Smooth muscle cell (in vitro differentiated cells): ENCODE measurements around the gene TMEM250. TPM values are rescaled to one million over a fixed set of nuclear protein-coding genes. Genes with fewer than 3 reads are reported as not detected.

Source experiments
- DNase-seq: peaks from one replicate; lab custom pipeline; 2025; ENCODE audit not compliant: unreplicated experiment; lab: John Stamatoyannopoulos, UW
- H2AFZ ChIP-seq: fragments of 200-600 bp; sonication (generic); 2 replicates; pipeline ENCODE4 v1.6.0; 2016; ENCODE audit warnings: antibody characterized with exemption, low read depth, mild to moderate bottlenecking
- H3F3A ChIP-seq: fragments of 200-600 bp; sonication (generic); 2 replicates; pipeline ENCODE4 v1.6.0; 2017; ENCODE audit warnings: antibody characterized with exemption, low read depth
- H3K27ac ChIP-seq: fragments of 200-600 bp; sonication (generic); 2 replicates; pipeline ENCODE4 v1.5.1; 2016; ENCODE audit warnings: low read depth, mild to moderate bottlenecking
- H3K27me3 ChIP-seq: fragments of 200-600 bp; sonication (generic); 2 replicates; pipeline ENCODE4 v1.6.1; 2016; ENCODE audit warnings: low read depth, mild to moderate bottlenecking
- H3K36me3 ChIP-seq: fragments of 200-600 bp; sonication (generic); 2 replicates; pipeline ENCODE4 v1.5.1; 2016; ENCODE audit warnings: low read depth
- H3K4me1 ChIP-seq: fragments of 200-600 bp; sonication (generic); 2 replicates; pipeline ENCODE4 v1.5.1; 2016; ENCODE audit warnings: low read depth
- H3K4me2 ChIP-seq: fragments of 200-600 bp; sonication (generic); 2 replicates; pipeline ENCODE4 v1.6.0; 2016; ENCODE audit warnings: mild to moderate bottlenecking
- H3K4me3 ChIP-seq: fragments of 200-600 bp; sonication (generic); 2 replicates; pipeline ENCODE4 v1.5.1; 2016; ENCODE audit warnings: mild to moderate bottlenecking
- H3K79me2 ChIP-seq: fragments of 200-600 bp; sonication (generic); 2 replicates; pipeline ENCODE4 v1.6.0; 2016; ENCODE audit warnings: low read depth, mild to moderate bottlenecking
- H3K9ac ChIP-seq: fragments of 200-600 bp; sonication (generic); 2 replicates; pipeline ENCODE4 v1.6.0; 2016; ENCODE audit warnings: low read depth
- H3K9me3 ChIP-seq: fragments of 200-600 bp; sonication (generic); replicated peaks from 2 replicates; pipeline ENCODE4 v1.5.1; 2016; ENCODE audit warnings: low read depth
- H4K20me1 ChIP-seq: fragments of 200-600 bp; sonication (generic); 2 replicates; pipeline ENCODE4 v1.6.0; 2016; ENCODE audit warnings: low read depth
- CTCF ChIP-seq: fragments of 200-600 bp; sonication (generic); IDR thresholded peaks from 2 replicates; pipeline ENCODE4 v1.5.1; 2017; ENCODE audit warnings: borderline replicate concordance, mild to moderate bottlenecking, antibody characterized with exemption; ENCODE audit not compliant: insufficient read depth, poor library complexity, severe bottlenecking
- WGBS: methylation state at CpG from one replicate; pipeline ENCODE4 v1.1.7; 2016; ENCODE audit warnings: low lambda C conversion rate; 5-methylcytosine and 5-hydroxymethylcytosine counted together
- polyA plus RNA-seq: library from polyadenylated mRNA; unstranded; fragments of >200 nt; fragmentation: Nextera tagmentation; extraction: Ambion mirVana; gene quantifications from 2 replicates; pipeline ENCODE4 v1.2.1, GENCODE V29; 2016
- total RNA-seq: library from RNA; depleted of rRNA; stranded (reverse); fragments of >200 nt; gene quantifications from 2 replicates; pipeline ENCODE4 v1.2.3, GENCODE V29; 2014

Gene TMEM250
- total and polyA plus RNA-seq, 2 experiments from 2014 or later, result 26.7 to 38.2 TPM

GRCh38 chr9:136086951-136087740 lies 31.5 kb downstream of the TMEM250 start:
- H3K27ac ChIP-seq, result no peak overlapping the region

GRCh38 chr9:136086213-136086881 lies 32.3 kb downstream of the TMEM250 start:
- no peak overlapping the region for H3K4me3 ChIP-seq
- H3K4me2 ChIP-seq, result no peak overlapping the region
- no peak overlapping the region for H3K9ac ChIP-seq
- TF ChIP-seq CTCF, result no peak
- no peaks in the 10 kb centered on the region for H3K36me3 ChIP-seq
- no peak overlapping the region for H3K27ac ChIP-seq
- H3F3A ChIP-seq, result no peaks in the 10 kb centered on the region
- WGBS, result 93% methylated on average over 24 of the region's 24 CpGs
- peaks cover 99% of the 10 kb centered on the region for H3K79me2 ChIP-seq
- H3K27me3 ChIP-seq, result no peaks in the 10 kb centered on the region
- peaks cover 9% of the 10 kb centered on the region for H3K4me1 ChIP-seq
- no peak for DNase-seq
- no peaks in the 10 kb centered on the region for H3K9me3 ChIP-seq
- H2AFZ ChIP-seq, result no peak overlapping the region
- H4K20me1 ChIP-seq, result peaks cover 100% of the 10 kb centered on the region

More at GRCh38 chr9:136086951-136087740, 31.5 kb downstream of the TMEM250 start:
- peaks cover 99% of the 10 kb centered on the region for H3K79me2 ChIP-seq
- no peak for DNase-seq
- H2AFZ ChIP-seq, result no peak overlapping the region
- peaks cover 100% of the 10 kb centered on the region for H4K20me1 ChIP-seq
- H3K36me3 ChIP-seq, result no peaks in the 10 kb centered on the region
- H3K9ac ChIP-seq, result no peak overlapping the region
- H3K4me1 ChIP-seq, result peaks cover 16% of the 10 kb centered on the region
- no peaks in the 10 kb centered on the region for H3K27me3 ChIP-seq
- TF ChIP-seq CTCF, result no peak
- WGBS, result 95% methylated on average over 21 of the region's 21 CpGs
- H3K4me2 ChIP-seq, result no peak overlapping the region
- H3K4me3 ChIP-seq, result no peak overlapping the region
- H3K9me3 ChIP-seq, result no peaks in the 10 kb centered on the region
- no peaks in the 10 kb centered on the region for H3F3A ChIP-seq

GRCh38 chr9:136085815-136086212 lies 32.9 kb downstream of the TMEM250 start:
- Histone ChIP-seq H3K4me3 (no peak overlapping the region), H3K9ac (no peak overlapping the region), H3K27me3 (no peaks in the 10 kb centered on the region), H3F3A (no peaks in the 10 kb centered on the region), H3K4me2 (no peak overlapping the region), H2AFZ (no peak overlapping the region), H3K4me1 (peaks cover 3% of the 10 kb centered on the region), H3K27ac (no peak overlapping the region), H3K9me3 (no peaks in the 10 kb centered on the region), H3K79me2 (peaks cover 98% of the 10 kb centered on the region), H4K20me1 (peaks cover 100% of the 10 kb centered on the region), H3K36me3 (no peaks in the 10 kb centered on the region)
- TF ChIP-seq CTCF, result no peak
- WGBS, result 94% methylated on average over 6 of the region's 16 CpGs
- DNase-seq, result no peak
